CD1c-positive myeloid dendritic cell (primary cell): Measurements from ENCODE around the gene CFC1B.
"Not testable (repeated sequence)": the region's sequence is repeated elsewhere in the genome, so short reads cannot be mapped to it uniquely, and the experiment has no call there.

ENCODE experiments used
- DNase-seq: peaks from one replicate; pipeline ENCODE4 v3.0.0-alpha.2; 2016; ENCODE audit errors: extremely low spot score

Gene CFC1B

GRCh38 chr2:130520992-130521391 lies at the start of gene CFC1B:
CFC1B (plus strand) TSS chr2:130521222; CDS start chr2:130521485, 263 bp downstream.
- DNase-seq = not testable (repeated sequence)

- not testable (repeated sequence) for DNase-seq
These were observed 29.9 kb upstream of the CFC1B start for GRCh38 chr2:130491073-130491472.

GRCh38 chr2:130509228-130509627 lies 11.8 kb upstream of the CFC1B start, which contains the start of gene POTEI:
POTEI (minus strand) TSS chr2:130509328; CDS start chr2:130509235, 93 bp downstream.
- DNase-seq = not testable (repeated sequence)

- not testable (repeated sequence) for DNase-seq
These were observed 9.9 kb upstream of the CFC1B start for GRCh38 chr2:130510807-130511746.

GRCh38 chr2:130511747-130512451 lies 9.1 kb upstream of the CFC1B start:
- DNase-seq = not testable (repeated sequence)

- not testable (repeated sequence) for DNase-seq
These were observed 2.4 kb upstream of the CFC1B start for GRCh38 chr2:130518516-130519106.

GRCh38 chr2:130522390-130522789 lies 1.4 kb downstream of the CFC1B start:
- DNase-seq = not testable (repeated sequence)

GRCh38 chr2:130527365-130527967 lies 6.4 kb downstream of the CFC1B start:
- DNase-seq = not testable (repeated sequence)

- not testable (repeated sequence) for DNase-seq
These were observed 8.5 kb downstream of the CFC1B start for GRCh38 chr2:130529545-130529944.

- DNase-seq = not testable (repeated sequence)
These were observed 9.2 kb downstream of the CFC1B start for GRCh38 chr2:130530212-130530611.

GRCh38 chr2:130531225-130531624 lies 10.2 kb downstream of the CFC1B start:
- not testable (repeated sequence) for DNase-seq

GRCh38 chr2:130531672-130532071 lies 10.7 kb downstream of the CFC1B start:
- DNase-seq = not testable (repeated sequence)

GRCh38 chr2:130536654-130537053 lies 15.6 kb downstream of the CFC1B start:
- DNase-seq = not testable (repeated sequence)

GRCh38 chr2:130538271-130538670 lies 17.2 kb downstream of the CFC1B start:
- DNase-seq = not testable (repeated sequence)

- DNase-seq = not testable (repeated sequence)
These were observed 21.8 kb downstream of the CFC1B start for GRCh38 chr2:130542789-130543188.

GRCh38 chr2:130543785-130544528 lies 22.9 kb downstream of the CFC1B start:
- DNase-seq = not testable (repeated sequence)

GRCh38 chr2:130544978-130545377 lies 24.0 kb downstream of the CFC1B start:
- DNase-seq = not testable (repeated sequence)

GRCh38 chr2:130548418-130548817 lies 27.4 kb downstream of the CFC1B start:
- DNase-seq = not testable (repeated sequence)

- DNase-seq = not testable (repeated sequence)
These were observed 28.5 kb downstream of the CFC1B start for GRCh38 chr2:130549475-130549874.

- not testable (repeated sequence) for DNase-seq
These were observed 33.2 kb downstream of the CFC1B start for GRCh38 chr2:130554178-130554577.

GRCh38 chr2:130556441-130556840 lies 35.4 kb downstream of the CFC1B start:
- DNase-seq = not testable (repeated sequence)
